Activated T-helper 1 cell treated with anti-CD3 and anti-CD28 coated beads, Interleukin-12 subunit alpha, Interleukin-12 subunit beta, Interleukin-2, Interleukin-4 antibody, amounts not matched to agents 30 ng/mL and 10 ng/mL and 1 ng/mL, durations not matched to agents 14 hours and 24 hours and 36 hours (primary cell): ENCODE results near the gene DDX4. TPM values are rescaled to one million over a fixed set of nuclear protein-coding genes. Genes with fewer than 3 reads are reported as not detected.

ENCODE experiments used
- DNase-seq: peaks from one replicate; pipeline ENCODE4 v3.0.0; 2021; ENCODE audit warnings: low spot score
- H3K27ac Mint-ChIP-seq: one replicate; pipeline ENCODE4 v1.8.0; 2021; ENCODE audit warnings: mild to moderate bottlenecking, mixed read lengths
- H3K27me3 Mint-ChIP-seq: one replicate; pipeline ENCODE4 v1.8.0; 2022; ENCODE audit warnings: mild to moderate bottlenecking, moderate library complexity, mixed read lengths; ENCODE audit not compliant: insufficient read depth
- H3K36me3 Mint-ChIP-seq: one replicate; pipeline ENCODE4 v1.8.0; 2021; ENCODE audit warnings: low read depth, mixed read lengths
- H3K4me1 Mint-ChIP-seq: one replicate; pipeline ENCODE4 v1.8.0; 2021; ENCODE audit warnings: low read depth, mixed read lengths
- H3K4me3 Mint-ChIP-seq: one replicate; pipeline ENCODE4 v1.8.0; 2021; ENCODE audit warnings: mild to moderate bottlenecking, moderate library complexity, mixed read lengths
- H3K9me3 Mint-ChIP-seq: one replicate; pipeline ENCODE4 v1.8.0; 2021; ENCODE audit warnings: mixed read lengths
- intact Hi-C: fragments of 100-400 bp; cut with micrococcal nuclease; formaldehyde crosslinking; loops from one replicate; pipeline ENCODE4 v1.15.1; 2024
- total RNA-seq: library from RNA; stranded (reverse); gene quantifications from 2 replicates; pipeline ENCODE4 v1.2.3, GENCODE V29; 2022

The DDX4 gene
- total RNA-seq, 1 donor from 2014 or later, result not detected

DNA sequence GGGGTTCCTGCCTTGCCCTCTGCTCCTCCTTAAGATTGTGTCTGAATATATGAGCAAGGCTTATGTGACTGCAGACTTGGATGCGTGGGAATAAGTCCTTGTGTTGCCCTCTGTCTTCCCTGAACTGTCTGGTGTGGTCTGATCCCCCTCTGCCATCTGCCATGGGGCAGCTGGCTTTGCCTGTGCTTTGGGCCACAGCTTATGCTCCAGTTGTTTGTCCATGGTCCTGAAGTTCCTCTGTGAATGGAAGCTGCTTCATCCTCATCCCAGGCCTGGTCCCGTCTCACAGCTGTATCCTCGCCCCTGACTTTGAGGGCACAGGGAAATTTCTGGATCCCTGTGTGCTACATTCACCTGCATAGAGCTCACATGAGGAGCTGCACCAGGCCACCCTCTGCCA, 128.0 kb downstream of the DDX4 start:
- H3K27me3 Mint-ChIP-seq, result no peaks in the 10 kb centered on the region
- H3K4me1 Mint-ChIP-seq, result peaks cover 19% of the 10 kb centered on the region
- DNase-seq, result no peak
- H3K4me3 Mint-ChIP-seq, result no peak overlapping the region
- no peak overlapping the region for H3K27ac Mint-ChIP-seq
- peaks cover 2% of the 10 kb centered on the region for H3K36me3 Mint-ChIP-seq
- peaks cover 4% of the 10 kb centered on the region for H3K9me3 Mint-ChIP-seq
- intact Hi-C loops, result loop anchor here (5.0 kb wide), 2 partner anchors 284 to 461 kb away; no protein-coding TSS in a partner anchor

DNA sequence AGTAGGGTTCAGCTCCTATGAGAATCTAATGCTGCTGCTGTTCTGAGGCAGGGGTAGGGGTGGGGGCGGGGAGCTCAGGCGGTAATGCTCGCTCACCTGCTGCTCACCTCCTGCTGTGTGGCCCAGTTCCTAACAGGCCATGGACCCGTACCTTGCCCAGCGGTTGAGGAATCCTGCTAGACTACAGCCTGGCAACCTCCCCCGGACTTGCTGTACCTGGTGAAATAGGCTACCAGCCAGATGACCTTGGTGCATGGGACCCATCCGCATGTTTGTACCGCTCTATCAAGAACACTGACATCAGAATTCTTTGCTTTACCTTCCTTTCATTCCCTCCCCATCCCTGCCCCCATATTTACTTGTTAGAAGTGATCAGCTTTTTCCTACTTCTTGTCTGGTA, 128.6 kb downstream of the DDX4 start:
- Mint-ChIP-seq H3K4me3 (no peak overlapping the region), H3K9me3 (peaks cover 3% of the 10 kb centered on the region), H3K27me3 (no peaks in the 10 kb centered on the region), H3K27ac (no peak overlapping the region), H3K36me3 (peaks cover 3% of the 10 kb centered on the region), H3K4me1 (peaks cover 18% of the 10 kb centered on the region)
- intact Hi-C loops, result loop anchor here (5.0 kb wide), 2 partner anchors 284 to 461 kb away; no protein-coding TSS in a partner anchor
- no peak for DNase-seq

Other genes with a start within 250 kb of the DDX4 start
- 25.8 and 27.5 TPM in 2 replicates for gene PLPP1, start 203.1 kb upstream of the DDX4 start, total RNA-seq
- 22.9 and 25.7 TPM in 2 replicates for gene SLC38A9, start 25.7 kb upstream of the DDX4 start, total RNA-seq
- 0.44 and 0.80 TPM in 2 replicates for gene IL31RA, start 113.3 kb downstream of the DDX4 start, total RNA-seq